GM23248 (cell line): Measurements from ENCODE around the gene CEP112. TPM values are rescaled to one million over a fixed set of nuclear protein-coding genes. Genes with fewer than 3 reads are reported as not detected.
A peak's percentile ranks its signal among the peaks of the same experiment; 100 is the strongest.

Experiments used
- DNase-seq: peaks from one replicate; pipeline ENCODE4 v3.0.0-alpha.2; 2015
- H2AFZ ChIP-seq: fragments of 200-600 bp; sonication (generic); 2 replicates; pipeline ENCODE4 v1.6.1; 2016; ENCODE audit warnings: antibody characterized with exemption
- H3F3A ChIP-seq: fragments of 200-600 bp; sonication (generic); 2 replicates; pipeline ENCODE4 v1.6.1; 2016; ENCODE audit warnings: mild to moderate bottlenecking, antibody characterized with exemption, mixed run types; ENCODE audit not compliant: insufficient read depth
- H3K27ac ChIP-seq: fragments of 200-600 bp; sonication (generic); 2 replicates; pipeline ENCODE4 v1.5.1; 2016; ENCODE audit warnings: mild to moderate bottlenecking
- H3K27me3 ChIP-seq: fragments of 200-600 bp; sonication (generic); replicated peaks from 2 replicates; pipeline ENCODE4 v1.6.1; 2016; ENCODE audit warnings: mild to moderate bottlenecking; ENCODE audit not compliant: insufficient read depth
- H3K36me3 ChIP-seq: fragments of 200-600 bp; sonication (generic); 2 replicates; pipeline ENCODE4 v1.6.1; 2016; ENCODE audit warnings: low read depth, mild to moderate bottlenecking
- H3K4me1 ChIP-seq: fragments of 200-600 bp; sonication (generic); 2 replicates; pipeline ENCODE4 v1.6.1; 2016; ENCODE audit warnings: mild to moderate bottlenecking; ENCODE audit not compliant: insufficient read depth
- H3K4me2 ChIP-seq: fragments of 200-600 bp; sonication (generic); one replicate; pipeline ENCODE4 v1.6.1; 2016; ENCODE audit warnings: mild to moderate bottlenecking; ENCODE audit not compliant: unreplicated experiment
- H3K4me3 ChIP-seq: fragments of 200-600 bp; sonication (generic); 2 replicates; pipeline ENCODE4 v1.5.1; 2016; ENCODE audit warnings: mild to moderate bottlenecking
- H3K79me2 ChIP-seq: fragments of 200-600 bp; sonication (generic); 2 replicates; pipeline ENCODE4 v1.6.1; 2016; ENCODE audit warnings: mild to moderate bottlenecking; ENCODE audit not compliant: insufficient read depth
- H3K9ac ChIP-seq: fragments of 200-600 bp; sonication (generic); 2 replicates; pipeline ENCODE4 v1.6.1; 2016; ENCODE audit warnings: mild to moderate bottlenecking
- H3K9me2 ChIP-seq: fragments of 200-600 bp; sonication (generic); 2 replicates; pipeline ENCODE4 v1.6.1; 2016; ENCODE audit warnings: mixed run types, mild to moderate bottlenecking, moderate library complexity; ENCODE audit not compliant: insufficient read depth
- H3K9me3 ChIP-seq: fragments of 200-600 bp; sonication (generic); one replicate; pipeline ENCODE4 v1.6.1; 2017; ENCODE audit warnings: low read depth
- H4K20me1 ChIP-seq: fragments of 200-600 bp; sonication (generic); 2 replicates; pipeline ENCODE4 v1.6.0; 2016; ENCODE audit not compliant: insufficient read depth
- EZH2 ChIP-seq: fragments of 200-600 bp; sonication (generic); IDR thresholded peaks from 2 replicates; pipeline ENCODE4 v1.6.1; 2018; ENCODE audit warnings: antibody characterized with exemption, mild to moderate bottlenecking; ENCODE audit not compliant: insufficient read depth, poor library complexity, severe bottlenecking
- EZH2phosphoT487 ChIP-seq: fragments of 200-600 bp; sonication (generic); IDR thresholded peaks from 2 replicates; pipeline ENCODE4 v1.6.1; 2018; ENCODE audit warnings: antibody characterized with exemption, moderate library complexity, mild to moderate bottlenecking, low read depth; ENCODE audit not compliant: insufficient read depth
- WGBS, 2 experiments: methylation state at CpG; one replicate each; pipeline ENCODE4 v1.1.6; 2015 to 2017; ENCODE audit warnings: low lambda C conversion rate in 2 of 2, low coverage in 1 of 2; ENCODE audit errors: missing lambda C conversion rate in 2 of 2; 5-methylcytosine and 5-hydroxymethylcytosine counted together
- in situ Hi-C: fragments of 300-500 bp; cut with MboI; formaldehyde crosslinking; loops from 2 replicates; pipeline ENCODE4 v1.15.0; 2020
- polyA plus RNA-seq: library from polyadenylated mRNA; unstranded; fragments of >200 nt; fragmentation: Nextera tagmentation; extraction: Ambion mirVana; gene quantifications from 2 replicates; pipeline ENCODE4 v1.2.1, GENCODE V29; 2016
- total RNA-seq: library from RNA; depleted of rRNA; stranded (reverse); fragments of >200 nt; shearing (Covaris generic); gene quantifications from 2 replicates; pipeline ENCODE4 v1.2.3, GENCODE V29; 2014

The CEP112 gene
- total and polyA plus RNA-seq, 2 experiments from 2014 or later: 8.1 to 14.8 TPM

DNA sequence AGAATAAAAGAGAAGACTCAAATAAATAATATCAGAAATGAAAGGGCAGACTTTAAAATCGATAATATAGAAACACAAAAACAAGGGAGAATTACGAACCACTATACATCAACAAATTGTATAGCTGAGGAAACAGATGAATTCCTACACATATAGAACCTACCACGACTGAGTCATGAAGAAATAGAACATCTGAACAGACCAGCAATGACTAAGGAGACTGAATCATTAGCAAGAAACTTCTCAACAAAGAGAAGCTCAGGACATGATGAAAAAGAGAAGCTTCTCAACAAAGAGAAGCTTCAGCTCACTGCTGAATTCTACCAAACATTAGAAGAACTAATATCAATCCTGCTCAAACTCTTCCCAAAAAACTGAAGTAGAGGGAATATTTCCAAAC, 255.9 kb downstream of the CEP112 start:
- in situ Hi-C loops: no loop called here
- Histone ChIP-seq H3K27ac (no peak overlapping the region), H4K20me1 (no peaks in the 10 kb centered on the region), H3K4me2 (no peak overlapping the region), H3K79me2 (no peaks in the 10 kb centered on the region), H3K4me3 (no peak overlapping the region), H3K27me3 (no peaks in the 10 kb centered on the region), H3K9me3 (no peaks in the 10 kb centered on the region), H2AFZ (no peak overlapping the region), H3K4me1 (peaks cover 2% of the 10 kb centered on the region; the same call in 1 of the 2 replicates), H3F3A (peaks cover 7% of the 10 kb centered on the region; the same call in 1 of the 2 replicates), H3K36me3 (no peaks in the 10 kb centered on the region), H3K9me2 (no peaks in the 10 kb centered on the region), H3K9ac (no peak overlapping the region)
- 58 to 64% methylated on average over 3 of the region's 3 CpGs for WGBS, 2 experiments
- TF ChIP-seq EZH2phosphoT487 (no peak), EZH2 (no peak)
- DNase-seq: peak; percentile 70

DNA sequence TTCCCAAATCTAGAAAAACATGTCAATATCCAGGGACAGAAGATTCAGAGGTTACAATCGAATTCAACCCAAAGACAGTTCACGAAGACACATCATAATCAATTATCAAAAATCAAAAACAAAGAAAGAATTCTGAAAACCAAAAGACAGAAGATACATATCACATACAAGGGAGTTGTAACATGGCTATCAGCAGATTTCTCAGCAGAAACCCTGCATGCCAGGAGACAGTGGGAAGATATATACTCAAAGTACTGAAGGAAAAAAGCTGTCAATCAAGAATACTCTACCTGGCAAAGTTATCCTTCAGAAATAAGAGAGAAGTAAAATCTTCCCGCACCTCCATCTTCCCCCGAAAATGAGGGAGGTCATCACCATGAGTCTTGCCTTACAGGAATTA, 258.6 kb downstream of the CEP112 start:
- Histone ChIP-seq H3F3A (peaks cover 18% of the 10 kb centered on the region; the same call in 1 of the 2 replicates), H3K79me2 (no peaks in the 10 kb centered on the region), H2AFZ (no peak overlapping the region), H3K27me3 (no peaks in the 10 kb centered on the region), H3K4me1 (peaks cover 14% of the 10 kb centered on the region), H3K9me3 (no peaks in the 10 kb centered on the region), H3K4me2 (no peak overlapping the region), H3K9ac (no peak overlapping the region), H3K9me2 (no peaks in the 10 kb centered on the region), H4K20me1 (no peaks in the 10 kb centered on the region), H3K4me3 (no peak overlapping the region), H3K36me3 (no peaks in the 10 kb centered on the region), H3K27ac (no peak overlapping the region)
- in situ Hi-C loops: no loop called here
- TF ChIP-seq EZH2phosphoT487 (no peak), EZH2 (no peak)
- no peak for DNase-seq
- 88 to 89% methylated on average over 4 of the region's 4 CpGs for WGBS, 2 experiments

- Histone ChIP-seq H3K27me3 (no peaks in the 10 kb centered on the region), H4K20me1 (no peaks in the 10 kb centered on the region), H3K4me2 (no peak overlapping the region), H3K79me2 (no peaks in the 10 kb centered on the region), H3F3A (peaks cover 18% of the 10 kb centered on the region; the same call in 1 of the 2 replicates), H3K36me3 (no peaks in the 10 kb centered on the region), H3K27ac (no peak overlapping the region), H3K9me3 (no peaks in the 10 kb centered on the region), H2AFZ (no peak overlapping the region), H3K9ac (no peak overlapping the region), H3K4me1 (peaks cover 14% of the 10 kb centered on the region), H3K4me3 (no peak overlapping the region), H3K9me2 (no peaks in the 10 kb centered on the region)
- DNase-seq: peak; percentile 10
- TF ChIP-seq EZH2phosphoT487 (no peak), EZH2 (no peak)
- WGBS, 2 experiments: 85 to 86% methylated on average over 3 of the region's 3 CpGs
- in situ Hi-C loops: no loop called here
Measured at GRCh38 chr17:65931246-65932149, 260.4 kb downstream of the CEP112 start.

- Histone ChIP-seq H3K36me3 (no peaks in the 10 kb centered on the region), H3K9ac (no peak overlapping the region), H3F3A (0 out of 2 replicates have a peak, but pooled peaks cover 12% of the 10 kb centered on the region), H3K4me3 (no peak overlapping the region), H3K9me3 (no peaks in the 10 kb centered on the region), H4K20me1 (no peaks in the 10 kb centered on the region), H3K4me2 (no peak overlapping the region), H3K27ac (no peak overlapping the region), H3K79me2 (no peaks in the 10 kb centered on the region), H2AFZ (no peak overlapping the region), H3K27me3 (no peaks in the 10 kb centered on the region), H3K9me2 (no peaks in the 10 kb centered on the region), H3K4me1 (peaks cover 14% of the 10 kb centered on the region)
- TF ChIP-seq EZH2phosphoT487: no peak
- TF ChIP-seq EZH2: no peak
- DNase-seq: peak; percentile 10
- 51 to 60% methylated on average over 2 of the region's 2 CpGs for WGBS, 2 experiments
- in situ Hi-C loops: no loop called here
Measured at GRCh38 chr17:65930140-65930730, 261.7 kb downstream of the CEP112 start.
